Erythroblast (primary cell): ENCODE data around the gene RGS21.
"Not testable (repeated sequence)": the region's sequence is repeated elsewhere in the genome, so short reads cannot be mapped to it uniquely, and the experiment has no call there.

ENCODE experiments used
- DNase-seq, 2 experiments: peaks; one replicate each; lab custom pipeline; 2025; lab: John Stamatoyannopoulos, UW
- GATA1 ChIP-seq: IDR thresholded peaks from 2 replicates; pipeline ENCODE4 v1.6.1; 2011; ENCODE audit warnings: low read depth, mild to moderate bottlenecking, control low read depth, low read length, moderate library complexity
- POLR2A ChIP-seq: IDR thresholded peaks from 2 replicates; pipeline ENCODE4 v1.6.1; 2011; ENCODE audit warnings: mild to moderate bottlenecking, low read length

Gene RGS21

GRCh38 chr1:192316942-192317450 is at the start of gene RGS21:
Gene RGS21, plus strand, starts transcription at chr1:192316992. Its CDS starts 26,045 bp downstream, at chr1:192343037.
- no peak for DNase-seq
- TF ChIP-seq POLR2A (no peak), GATA1 (no peak)

DNA sequence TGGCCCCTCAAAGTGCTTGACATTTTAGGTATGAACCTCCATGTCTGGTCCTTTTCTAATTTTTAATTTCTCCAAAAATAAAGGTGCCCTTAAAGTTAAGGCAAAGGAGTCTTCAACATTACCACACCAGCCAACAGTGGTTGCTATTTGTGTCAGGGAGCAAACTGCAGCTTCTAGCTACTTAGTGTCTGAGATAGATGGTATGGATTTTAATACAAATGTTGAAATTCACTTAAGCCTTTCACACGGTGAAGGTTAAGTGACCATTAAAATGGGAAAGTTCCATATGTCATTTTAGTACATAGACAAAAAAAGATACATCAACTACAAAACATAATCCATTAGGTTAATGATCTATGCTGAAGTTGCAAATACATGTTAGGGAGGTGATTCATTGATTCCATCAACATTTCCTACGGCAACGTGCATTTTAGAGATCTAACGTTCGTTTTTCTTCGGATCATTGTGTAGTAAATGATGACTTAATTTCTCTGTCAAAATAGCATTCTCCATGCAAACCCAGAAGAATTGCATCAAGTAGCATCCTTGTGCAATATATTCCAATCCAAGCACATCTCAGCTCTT is 48.2 kb upstream of the RGS21 start:
- TF ChIP-seq GATA1 (no peak), POLR2A (no peak)

DNA sequence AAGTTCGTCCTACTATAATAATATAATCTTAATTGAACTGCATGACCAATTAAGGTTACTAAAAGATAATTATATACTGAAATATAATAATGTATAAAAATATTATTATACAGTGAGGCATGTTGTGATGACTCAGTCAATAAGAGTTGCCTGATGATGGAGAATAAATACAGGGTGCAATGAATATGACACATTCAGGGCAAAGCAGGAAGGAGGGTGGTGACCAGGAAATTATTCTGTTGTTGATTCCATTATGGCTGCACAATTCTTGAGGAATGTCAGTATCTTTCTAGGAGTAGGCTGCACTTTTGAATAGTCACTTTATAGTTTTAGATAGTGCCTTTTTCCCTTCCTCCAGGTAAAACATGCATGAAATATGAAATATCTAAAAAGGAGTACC is 46.4 kb upstream of the RGS21 start:
- no peak for DNase-seq
- TF ChIP-seq POLR2A (no peak), GATA1 (no peak)

More for the DNA sequence above, 48.2 kb upstream of the RGS21 start:
- DNase-seq, result no peak

- TF ChIP-seq POLR2A (no peak), GATA1 (no peak)
- peak; percentile 27 to 37 for DNase-seq
Observed at GRCh38 chr1:192272732-192273131, 44.1 kb upstream of the RGS21 start.

DNA sequence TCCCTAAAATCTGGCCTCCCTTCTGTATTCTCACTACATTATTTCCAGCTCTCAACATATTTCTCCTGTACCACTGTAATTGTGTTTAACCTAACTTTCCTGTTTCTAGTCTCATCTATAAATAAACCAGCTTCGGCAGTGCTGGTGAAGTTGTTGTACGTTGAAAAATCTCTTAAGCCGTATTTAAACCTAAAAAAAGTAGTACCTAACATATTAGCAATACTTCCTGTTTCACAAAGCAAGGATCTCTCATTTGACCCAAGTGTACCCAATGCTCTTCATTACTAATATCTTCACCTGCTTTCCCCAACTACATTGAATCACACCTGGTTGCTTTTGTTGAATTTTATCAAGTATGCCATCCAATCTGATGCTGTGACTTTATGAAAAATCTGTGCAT is 42.2 kb upstream of the RGS21 start:
- no peak for DNase-seq
- TF ChIP-seq GATA1, result no peak
- TF ChIP-seq POLR2A, result no peak

DNA sequence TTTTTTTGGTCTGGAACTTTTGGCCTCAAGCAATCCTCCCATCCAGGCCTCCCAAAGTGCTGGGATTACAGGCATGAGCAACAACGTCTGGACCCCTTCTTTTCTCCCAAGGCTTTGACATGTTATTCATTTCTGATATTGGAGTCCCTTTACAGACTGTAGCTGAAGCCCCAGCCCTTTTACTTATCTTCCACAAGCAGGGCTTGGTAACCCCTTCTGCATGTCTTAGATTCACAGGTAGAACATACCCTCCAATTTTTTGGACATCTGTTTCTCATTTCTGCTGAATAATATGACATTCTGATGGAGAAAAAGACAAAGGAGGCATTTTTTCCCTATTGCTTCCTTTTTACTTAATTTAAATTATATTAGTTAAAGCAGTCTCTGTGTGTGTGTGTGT is 39.2 kb upstream of the RGS21 start:
- peak; percentile 52 to 82 for DNase-seq
- no peak for TF ChIP-seq POLR2A
- TF ChIP-seq GATA1, result no peak

- TF ChIP-seq POLR2A (no peak), GATA1 (no peak)
- no peak for DNase-seq
Observed at GRCh38 chr1:192284927-192285326, 31.9 kb upstream of the RGS21 start.

DNA sequence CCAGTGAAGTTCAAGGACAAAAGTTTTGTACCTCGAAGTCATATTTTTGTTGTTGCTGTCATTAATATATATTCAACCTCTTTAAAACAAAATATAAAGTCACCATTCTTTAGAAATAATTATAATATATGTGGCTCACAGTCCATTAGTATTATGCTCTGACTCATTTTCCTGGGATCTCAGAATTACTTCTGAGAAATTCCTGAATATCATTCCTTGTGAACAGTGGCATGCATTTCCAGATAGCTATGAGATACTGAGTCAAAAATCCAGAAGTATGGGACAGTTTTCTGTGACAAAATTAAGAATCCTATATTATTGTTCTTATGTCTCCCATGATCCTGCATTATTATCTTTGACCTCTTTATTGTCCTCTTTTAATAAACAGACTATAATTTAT is 13.8 kb upstream of the RGS21 start:
- DNase-seq, result no peak
- TF ChIP-seq POLR2A (no peak), GATA1 (no peak)

- not testable (repeated sequence) for DNase-seq
Observed at GRCh38 chr1:192308314-192308713, 8.5 kb upstream of the RGS21 start.

GRCh38 chr1:192311281-192311680 is 5.5 kb upstream of the RGS21 start:
- TF ChIP-seq GATA1 (no peak), POLR2A (no peak)
- DNase-seq, result peak; percentile 51 to 56

DNA sequence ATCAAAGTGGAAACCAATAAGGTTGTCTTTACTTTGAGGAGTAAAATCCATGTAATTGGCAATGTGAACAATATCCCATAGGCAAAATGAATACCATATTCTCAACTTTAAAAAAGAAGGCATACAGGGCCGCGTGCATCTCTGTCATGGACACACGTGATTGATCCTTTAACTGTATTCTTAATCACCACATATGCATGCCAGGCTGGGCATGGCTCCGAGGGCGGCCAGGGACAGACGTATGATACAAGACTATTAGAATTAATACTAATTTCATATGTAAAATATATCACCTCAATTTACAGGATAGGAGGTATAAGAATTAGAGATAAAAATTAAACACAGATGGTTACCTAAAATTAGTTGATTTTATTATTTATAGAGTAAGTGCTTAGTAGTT is 11.2 kb downstream of the RGS21 start:
- DNase-seq, result no peak
- TF ChIP-seq GATA1 (no peak), POLR2A (no peak)

- no peak for DNase-seq
- TF ChIP-seq GATA1 (no peak), POLR2A (no peak)
Observed at GRCh38 chr1:192342842-192343241, 26.1 kb downstream of the RGS21 start.

DNA sequence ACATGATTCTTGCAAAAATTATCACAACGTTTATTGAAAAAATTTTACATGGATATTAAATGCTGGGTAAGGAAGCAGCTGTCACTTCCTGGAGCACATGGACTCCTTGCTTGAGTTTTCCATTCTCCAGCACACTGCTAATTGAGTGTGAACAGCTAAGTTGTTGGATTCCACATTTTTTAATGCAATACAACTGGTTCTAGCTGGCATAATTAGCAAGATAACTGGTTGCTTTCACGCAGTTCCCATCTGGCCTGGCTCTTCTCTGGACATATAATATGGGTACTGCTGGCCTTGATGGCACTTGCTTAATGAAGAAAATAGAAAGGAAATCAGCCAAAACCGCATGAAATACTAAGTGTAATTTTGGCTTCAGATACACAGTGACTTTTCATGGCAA is 26.6 kb downstream of the RGS21 start:
- DNase-seq, result no peak
- no peak for TF ChIP-seq POLR2A
- TF ChIP-seq GATA1, result no peak

DNA sequence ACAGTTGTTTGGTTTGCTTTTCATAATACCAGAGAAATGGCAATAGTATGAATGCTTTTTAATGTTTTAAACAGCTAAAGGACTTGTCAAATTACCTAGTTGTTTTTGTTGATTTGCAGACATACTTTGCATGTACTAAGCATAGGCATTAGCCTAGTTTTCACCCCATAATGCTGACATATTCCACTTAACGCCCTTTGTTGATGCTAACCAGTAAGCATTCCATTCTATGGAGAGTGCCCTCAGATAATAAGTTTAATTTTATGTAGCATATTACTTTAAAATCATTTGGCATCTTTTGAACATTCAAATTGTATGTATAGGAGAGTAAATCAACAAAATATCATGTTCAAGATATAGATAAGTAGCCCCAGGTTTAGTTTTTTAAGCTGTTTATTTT is 32.5 kb downstream of the RGS21 start:
- DNase-seq, result no peak
- TF ChIP-seq POLR2A (no peak), GATA1 (no peak)

GRCh38 chr1:192350356-192350755 is 33.6 kb downstream of the RGS21 start:
- TF ChIP-seq POLR2A, result no peak
- TF ChIP-seq GATA1, result no peak

More at GRCh38 chr1:192350356-192350755, 33.6 kb downstream of the RGS21 start:
- no peak for DNase-seq
